Measurements from ENCODE around the gene CLSTN3.

DNA sequence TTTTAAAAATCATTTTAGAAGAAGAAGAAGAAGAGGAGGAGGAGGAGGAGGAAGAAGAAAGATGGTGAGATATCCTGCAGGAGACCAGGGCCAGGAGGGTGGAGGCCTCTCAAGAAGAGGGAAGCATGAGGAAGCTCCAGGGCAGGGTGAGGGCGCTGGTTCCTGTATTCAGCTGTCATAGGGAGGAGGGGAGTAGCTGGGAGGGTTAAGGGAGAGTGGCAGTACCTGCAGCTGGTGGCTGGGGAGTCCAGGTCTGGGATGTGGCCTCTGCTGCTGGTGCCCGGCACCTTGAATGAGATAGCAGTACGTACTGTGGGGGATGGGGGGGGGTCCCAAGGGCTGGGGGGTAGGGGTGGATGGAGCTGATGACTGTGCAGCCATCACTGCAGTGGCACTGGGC is 11.3 kb upstream of the CLSTN3 start:
- no peak for TF ChIP-seq CREB1 (CRISPR knock-in tag; IDR thresholded peaks at IDR 0.05; ENCODE audit: low read depth)
- no peak for TF ChIP-seq EZH2 (IDR thresholded peaks at IDR 0.05; ENCODE audit: low read depth, unreplicated experiment)
- TF ChIP-seq, protein P1, sequence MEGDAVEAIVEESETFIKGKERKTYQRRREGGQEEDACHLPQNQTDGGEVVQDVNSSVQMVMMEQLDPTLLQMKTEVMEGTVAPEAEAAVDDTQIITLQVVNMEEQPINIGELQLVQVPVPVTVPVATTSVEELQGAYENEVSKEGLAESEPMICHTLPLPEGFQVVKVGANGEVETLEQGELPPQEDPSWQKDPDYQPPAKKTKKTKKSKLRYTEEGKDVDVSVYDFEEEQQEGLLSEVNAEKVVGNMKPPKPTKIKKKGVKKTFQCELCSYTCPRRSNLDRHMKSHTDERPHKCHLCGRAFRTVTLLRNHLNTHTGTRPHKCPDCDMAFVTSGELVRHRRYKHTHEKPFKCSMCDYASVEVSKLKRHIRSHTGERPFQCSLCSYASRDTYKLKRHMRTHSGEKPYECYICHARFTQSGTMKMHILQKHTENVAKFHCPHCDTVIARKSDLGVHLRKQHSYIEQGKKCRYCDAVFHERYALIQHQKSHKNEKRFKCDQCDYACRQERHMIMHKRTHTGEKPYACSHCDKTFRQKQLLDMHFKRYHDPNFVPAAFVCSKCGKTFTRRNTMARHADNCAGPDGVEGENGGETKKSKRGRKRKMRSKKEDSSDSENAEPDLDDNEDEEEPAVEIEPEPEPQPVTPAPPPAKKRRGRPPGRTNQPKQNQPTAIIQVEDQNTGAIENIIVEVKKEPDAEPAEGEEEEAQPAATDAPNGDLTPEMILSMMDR (conservative IDR thresholded peaks at IDR 0.05; ENCODE audit: low read depth in 2 of 2), result no peak
- TF ChIP-seq, protein P2, sequence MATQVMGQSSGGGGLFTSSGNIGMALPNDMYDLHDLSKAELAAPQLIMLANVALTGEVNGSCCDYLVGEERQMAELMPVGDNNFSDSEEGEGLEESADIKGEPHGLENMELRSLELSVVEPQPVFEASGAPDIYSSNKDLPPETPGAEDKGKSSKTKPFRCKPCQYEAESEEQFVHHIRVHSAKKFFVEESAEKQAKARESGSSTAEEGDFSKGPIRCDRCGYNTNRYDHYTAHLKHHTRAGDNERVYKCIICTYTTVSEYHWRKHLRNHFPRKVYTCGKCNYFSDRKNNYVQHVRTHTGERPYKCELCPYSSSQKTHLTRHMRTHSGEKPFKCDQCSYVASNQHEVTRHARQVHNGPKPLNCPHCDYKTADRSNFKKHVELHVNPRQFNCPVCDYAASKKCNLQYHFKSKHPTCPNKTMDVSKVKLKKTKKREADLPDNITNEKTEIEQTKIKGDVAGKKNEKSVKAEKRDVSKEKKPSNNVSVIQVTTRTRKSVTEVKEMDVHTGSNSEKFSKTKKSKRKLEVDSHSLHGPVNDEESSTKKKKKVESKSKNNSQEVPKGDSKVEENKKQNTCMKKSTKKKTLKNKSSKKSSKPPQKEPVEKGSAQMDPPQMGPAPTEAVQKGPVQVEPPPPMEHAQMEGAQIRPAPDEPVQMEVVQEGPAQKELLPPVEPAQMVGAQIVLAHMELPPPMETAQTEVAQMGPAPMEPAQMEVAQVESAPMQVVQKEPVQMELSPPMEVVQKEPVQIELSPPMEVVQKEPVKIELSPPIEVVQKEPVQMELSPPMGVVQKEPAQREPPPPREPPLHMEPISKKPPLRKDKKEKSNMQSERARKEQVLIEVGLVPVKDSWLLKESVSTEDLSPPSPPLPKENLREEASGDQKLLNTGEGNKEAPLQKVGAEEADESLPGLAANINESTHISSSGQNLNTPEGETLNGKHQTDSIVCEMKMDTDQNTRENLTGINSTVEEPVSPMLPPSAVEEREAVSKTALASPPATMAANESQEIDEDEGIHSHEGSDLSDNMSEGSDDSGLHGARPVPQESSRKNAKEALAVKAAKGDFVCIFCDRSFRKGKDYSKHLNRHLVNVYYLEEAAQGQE (IDR thresholded peaks at IDR 0.05; ENCODE audit: unreplicated experiment), result no peak
- no peak for TF ChIP-seq STAT1 (IDR thresholded peaks at IDR 0.05; ENCODE audit: unreplicated experiment)
- no peak for TF ChIP-seq EZH2phosphoT487 (IDR thresholded peaks at IDR 0.05; ENCODE audit: unreplicated experiment)
- no peak for TF ChIP-seq POLR2AphosphoS5 (IDR thresholded peaks at IDR 0.05; ENCODE audit: low read depth)
- no peak for TF ChIP-seq ZNF114 (CRISPR knock-in tag; IDR thresholded peaks at IDR 0.05)
- TF ChIP-seq NANOG (IDR thresholded peaks at IDR 0.05; ENCODE audit: borderline replicate concordance), result no peak
- no peak for TF ChIP-seq JUNB (IDR thresholded peaks at IDR 0.05; ENCODE audit: unreplicated experiment)
